HepG2 (cell line): Measurements from ENCODE around the gene FOXD2. TPM values are rescaled to one million over a fixed set of nuclear protein-coding genes. Genes with fewer than 3 reads are reported as not detected.

Experiments used
- ARNT2 ChIP-seq: sonication (generic); formaldehyde crosslinking; IDR thresholded peaks from 2 replicates; pipeline ENCODE4 v1.8.0; 2022; ENCODE audit warnings: mild to moderate bottlenecking, low read depth, missing genetic modification reagents, moderate library complexity
- ATF7-NPFF ChIP-seq: sonication (generic); formaldehyde crosslinking; IDR thresholded peaks from 2 replicates; pipeline ENCODE4 v1.8.1; 2023; ENCODE audit warnings: mild to moderate bottlenecking, low read depth, missing genetic modification reagents, moderate library complexity
- FOXA3 ChIP-seq: IDR thresholded peaks from 2 replicates; pipeline ENCODE4 v1.6.1; 2016; ENCODE audit warnings: missing genetic modification reagents, missing compliant biosample characterization
- GFI1 ChIP-seq: sonication (generic); formaldehyde crosslinking; IDR thresholded peaks from 2 replicates; pipeline ENCODE4 v1.5.0; 2020; ENCODE audit warnings: missing genetic modification reagents, mild to moderate bottlenecking, borderline replicate concordance
- GPN1 ChIP-seq: sonication (generic); formaldehyde crosslinking; IDR thresholded peaks from 2 replicates; pipeline ENCODE4 v1.5.1; 2020; ENCODE audit warnings: missing genetic modification reagents, borderline replicate concordance
- ISL2 ChIP-seq: sonication (generic); formaldehyde crosslinking; IDR thresholded peaks from 2 replicates; pipeline ENCODE4 v1.5.0; 2020; ENCODE audit warnings: missing genetic modification reagents
- NKX3-1 ChIP-seq: sonication (generic); formaldehyde crosslinking; IDR thresholded peaks from 2 replicates; pipeline ENCODE4 v1.5.0; 2020; ENCODE audit warnings: missing genetic modification reagents
- POLR2AphosphoS5 ChIP-seq: IDR thresholded peaks from 2 replicates; pipeline ENCODE4 v1.6.1; 2012; ENCODE audit warnings: low read depth, low read length
- SALL2 ChIP-seq: sonication (generic); formaldehyde crosslinking; IDR thresholded peaks from 2 replicates; pipeline ENCODE4 v1.8.1; 2023; ENCODE audit warnings: mild to moderate bottlenecking, missing genetic modification reagents, inconsistent platforms
- TBX3 ChIP-seq: fragments of 450-650 bp; IDR thresholded peaks from 2 replicates; pipeline ENCODE4 v1.6.1; 2017; ENCODE audit warnings: antibody characterized with exemption, mild to moderate bottlenecking, inconsistent platforms, borderline replicate concordance
- ZKSCAN8 ChIP-seq: IDR thresholded peaks from 2 replicates; pipeline ENCODE4 v1.6.1; 2016; ENCODE audit warnings: borderline replicate concordance, missing genetic modification reagents, missing compliant biosample characterization
- ZNF224 ChIP-seq: sonication (generic); formaldehyde crosslinking; IDR thresholded peaks from 2 replicates; pipeline ENCODE4 v1.5.0; 2020; ENCODE audit warnings: mild to moderate bottlenecking, missing genetic modification reagents
- ZNF44 ChIP-seq: sonication (generic); formaldehyde crosslinking; IDR thresholded peaks from 2 replicates; pipeline ENCODE4 v1.5.1; 2020; ENCODE audit warnings: mild to moderate bottlenecking, missing genetic modification reagents
- ZNF562 ChIP-seq: sonication (generic); formaldehyde crosslinking; IDR thresholded peaks from 2 replicates; pipeline ENCODE4 v1.8.0; 2022; ENCODE audit warnings: missing genetic modification reagents, borderline replicate concordance
- ZNF607 ChIP-seq: sonication (generic); formaldehyde crosslinking; IDR thresholded peaks from 2 replicates; pipeline ENCODE4 v1.5.1; 2020; ENCODE audit warnings: missing genetic modification reagents, mild to moderate bottlenecking, borderline replicate concordance
- ZNF75D ChIP-seq: sonication (generic); formaldehyde crosslinking; IDR thresholded peaks from 2 replicates; pipeline ENCODE4 v1.8.1; 2023; ENCODE audit warnings: missing genetic modification reagents, mild to moderate bottlenecking, borderline replicate concordance
- ZSCAN30 ChIP-seq: sonication (generic); formaldehyde crosslinking; IDR thresholded peaks from 2 replicates; pipeline ENCODE4 v1.5.0; 2020; ENCODE audit warnings: mild to moderate bottlenecking, missing genetic modification reagents
- polyA plus RNA-seq, 8 experiments: library from polyadenylated mRNA; depleted of rRNA in 3 of 8; stranded (reverse) in 7 of 8; unstranded in 1 of 8; fragments of >200 nt; fragmentation: Illumina TruSeq in 4 of 8; extraction: Trizol in 4 of 8; gene quantifications; 2 replicates each; pipeline versions ENCODE4 v1.2.1 to v1.2.3, GENCODE V29; 2011 to 2016; ENCODE audit warnings: low read depth in 4 of 8, missing spikeins in 1 of 8, mixed read lengths in 1 of 8; ENCODE audit not compliant: insufficient read depth in 1 of 8
- total RNA-seq, 5 experiments: library from RNA; depleted of rRNA; stranded (reverse); fragments of >200 nt; fragmentation: Illumina TruSeq; extraction: Trizol; gene quantifications; 2 replicates each; pipeline ENCODE4 v1.2.3, GENCODE V29; 2016; ENCODE audit warnings: low read depth in 1 of 5
- TF ChIP-seq, protein P1 (sequence below): IDR thresholded peaks from 2 replicates; pipeline ENCODE4 v1.6.1; 2016; ENCODE audit warnings: missing compliant biosample characterization, missing genetic modification reagents, borderline replicate concordance
- TF ChIP-seq, protein P2 (sequence below): fragments of 450-650 bp; IDR thresholded peaks from 2 replicates; pipeline ENCODE4 v1.6.1; 2017; ENCODE audit warnings: mild to moderate bottlenecking
- TF ChIP-seq, protein P3 (sequence below): IDR thresholded peaks from 2 replicates; pipeline ENCODE4 v1.6.1; 2016; ENCODE audit warnings: low read depth, borderline replicate concordance
- TF ChIP-seq, protein P4 (sequence below): sonication (generic); formaldehyde crosslinking; IDR thresholded peaks from 2 replicates; pipeline ENCODE4 v1.8.0; 2022; ENCODE audit warnings: mild to moderate bottlenecking, missing genetic modification reagents, moderate library complexity
- TF ChIP-seq, protein P5 (sequence below): sonication (generic); formaldehyde crosslinking; IDR thresholded peaks from 2 replicates; pipeline ENCODE4 v1.5.0; 2020; ENCODE audit warnings: missing genetic modification reagents
- TF ChIP-seq, protein P6 (sequence below): sonication (generic); formaldehyde crosslinking; IDR thresholded peaks from 2 replicates; pipeline ENCODE4 v1.5.0; 2020; ENCODE audit warnings: mild to moderate bottlenecking, missing genetic modification reagents

Gene FOXD2
- total and polyA plus RNA-seq, 2 of the 13 experiments (the other 11 are each of a cell fraction or from before 2014, with no cell fraction given): 0.01 to 0.09 TPM

DNA sequence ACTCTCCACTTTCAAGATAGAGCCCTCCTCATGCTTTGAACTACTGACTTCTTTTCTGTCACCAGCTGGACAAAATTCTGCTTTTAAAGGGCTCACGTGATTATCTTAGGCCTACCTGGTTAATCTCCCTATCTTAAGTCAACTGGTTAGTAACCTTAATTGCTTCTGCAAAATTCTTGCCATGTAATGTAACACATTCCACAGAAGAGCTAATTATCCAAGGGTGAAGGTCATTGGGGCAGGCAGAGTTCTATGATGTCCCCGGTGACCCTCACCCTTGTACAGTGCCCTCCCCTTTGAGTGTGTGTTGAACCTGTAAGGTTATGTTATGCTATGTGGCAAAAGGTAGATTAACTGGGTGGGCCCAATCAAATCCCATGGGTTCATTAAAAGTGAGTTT lies 47.0 kb upstream of the FOXD2 start (continued):
- TF ChIP-seq, protein P1, sequence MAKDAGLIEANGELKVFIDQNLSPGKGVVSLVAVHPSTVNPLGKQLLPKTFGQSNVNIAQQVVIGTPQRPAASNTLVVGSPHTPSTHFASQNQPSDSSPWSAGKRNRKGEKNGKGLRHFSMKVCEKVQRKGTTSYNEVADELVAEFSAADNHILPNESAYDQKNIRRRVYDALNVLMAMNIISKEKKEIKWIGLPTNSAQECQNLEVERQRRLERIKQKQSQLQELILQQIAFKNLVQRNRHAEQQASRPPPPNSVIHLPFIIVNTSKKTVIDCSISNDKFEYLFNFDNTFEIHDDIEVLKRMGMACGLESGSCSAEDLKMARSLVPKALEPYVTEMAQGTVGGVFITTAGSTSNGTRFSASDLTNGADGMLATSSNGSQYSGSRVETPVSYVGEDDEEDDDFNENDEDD: no peak
- TF ChIP-seq ISL2 (CRISPR knock-in tag): peak; percentile 85; the same call in 1 of the 2 replicates
- TF ChIP-seq ATF7-NPFF (CRISPR knock-in tag): 0 out of 2 replicates have a peak, but pooled peaks have one; percentile 30
- TF ChIP-seq, protein P2, sequence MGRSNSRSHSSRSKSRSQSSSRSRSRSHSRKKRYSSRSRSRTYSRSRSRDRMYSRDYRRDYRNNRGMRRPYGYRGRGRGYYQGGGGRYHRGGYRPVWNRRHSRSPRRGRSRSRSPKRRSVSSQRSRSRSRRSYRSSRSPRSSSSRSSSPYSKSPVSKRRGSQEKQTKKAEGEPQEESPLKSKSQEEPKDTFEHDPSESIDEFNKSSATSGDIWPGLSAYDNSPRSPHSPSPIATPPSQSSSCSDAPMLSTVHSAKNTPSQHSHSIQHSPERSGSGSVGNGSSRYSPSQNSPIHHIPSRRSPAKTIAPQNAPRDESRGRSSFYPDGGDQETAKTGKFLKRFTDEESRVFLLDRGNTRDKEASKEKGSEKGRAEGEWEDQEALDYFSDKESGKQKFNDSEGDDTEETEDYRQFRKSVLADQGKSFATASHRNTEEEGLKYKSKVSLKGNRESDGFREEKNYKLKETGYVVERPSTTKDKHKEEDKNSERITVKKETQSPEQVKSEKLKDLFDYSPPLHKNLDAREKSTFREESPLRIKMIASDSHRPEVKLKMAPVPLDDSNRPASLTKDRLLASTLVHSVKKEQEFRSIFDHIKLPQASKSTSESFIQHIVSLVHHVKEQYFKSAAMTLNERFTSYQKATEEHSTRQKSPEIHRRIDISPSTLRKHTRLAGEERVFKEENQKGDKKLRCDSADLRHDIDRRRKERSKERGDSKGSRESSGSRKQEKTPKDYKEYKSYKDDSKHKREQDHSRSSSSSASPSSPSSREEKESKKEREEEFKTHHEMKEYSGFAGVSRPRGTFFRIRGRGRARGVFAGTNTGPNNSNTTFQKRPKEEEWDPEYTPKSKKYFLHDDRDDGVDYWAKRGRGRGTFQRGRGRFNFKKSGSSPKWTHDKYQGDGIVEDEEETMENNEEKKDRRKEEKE: no peak
- TF ChIP-seq GFI1 (CRISPR knock-in tag): no peak
- TF ChIP-seq, protein P3, sequence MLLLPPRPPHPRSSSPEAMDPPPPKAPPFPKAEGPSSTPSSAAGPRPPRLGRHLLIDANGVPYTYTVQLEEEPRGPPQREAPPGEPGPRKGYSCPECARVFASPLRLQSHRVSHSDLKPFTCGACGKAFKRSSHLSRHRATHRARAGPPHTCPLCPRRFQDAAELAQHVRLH: no peak
- TF ChIP-seq, protein P4, sequence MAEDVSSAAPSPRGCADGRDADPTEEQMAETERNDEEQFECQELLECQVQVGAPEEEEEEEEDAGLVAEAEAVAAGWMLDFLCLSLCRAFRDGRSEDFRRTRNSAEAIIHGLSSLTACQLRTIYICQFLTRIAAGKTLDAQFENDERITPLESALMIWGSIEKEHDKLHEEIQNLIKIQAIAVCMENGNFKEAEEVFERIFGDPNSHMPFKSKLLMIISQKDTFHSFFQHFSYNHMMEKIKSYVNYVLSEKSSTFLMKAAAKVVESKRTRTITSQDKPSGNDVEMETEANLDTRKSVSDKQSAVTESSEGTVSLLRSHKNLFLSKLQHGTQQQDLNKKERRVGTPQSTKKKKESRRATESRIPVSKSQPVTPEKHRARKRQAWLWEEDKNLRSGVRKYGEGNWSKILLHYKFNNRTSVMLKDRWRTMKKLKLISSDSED: no peak
- TF ChIP-seq SALL2 (CRISPR knock-in tag): no peak
- no peak for TF ChIP-seq FOXA3 (CRISPR knock-in tag)
- no peak for TF ChIP-seq ZSCAN30 (CRISPR knock-in tag)
- no peak for TF ChIP-seq ARNT2 (CRISPR knock-in tag)
- TF ChIP-seq, protein P5, sequence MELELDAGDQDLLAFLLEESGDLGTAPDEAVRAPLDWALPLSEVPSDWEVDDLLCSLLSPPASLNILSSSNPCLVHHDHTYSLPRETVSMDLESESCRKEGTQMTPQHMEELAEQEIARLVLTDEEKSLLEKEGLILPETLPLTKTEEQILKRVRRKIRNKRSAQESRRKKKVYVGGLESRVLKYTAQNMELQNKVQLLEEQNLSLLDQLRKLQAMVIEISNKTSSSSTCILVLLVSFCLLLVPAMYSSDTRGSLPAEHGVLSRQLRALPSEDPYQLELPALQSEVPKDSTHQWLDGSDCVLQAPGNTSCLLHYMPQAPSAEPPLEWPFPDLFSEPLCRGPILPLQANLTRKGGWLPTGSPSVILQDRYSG: no peak
- TF ChIP-seq, protein P6, sequence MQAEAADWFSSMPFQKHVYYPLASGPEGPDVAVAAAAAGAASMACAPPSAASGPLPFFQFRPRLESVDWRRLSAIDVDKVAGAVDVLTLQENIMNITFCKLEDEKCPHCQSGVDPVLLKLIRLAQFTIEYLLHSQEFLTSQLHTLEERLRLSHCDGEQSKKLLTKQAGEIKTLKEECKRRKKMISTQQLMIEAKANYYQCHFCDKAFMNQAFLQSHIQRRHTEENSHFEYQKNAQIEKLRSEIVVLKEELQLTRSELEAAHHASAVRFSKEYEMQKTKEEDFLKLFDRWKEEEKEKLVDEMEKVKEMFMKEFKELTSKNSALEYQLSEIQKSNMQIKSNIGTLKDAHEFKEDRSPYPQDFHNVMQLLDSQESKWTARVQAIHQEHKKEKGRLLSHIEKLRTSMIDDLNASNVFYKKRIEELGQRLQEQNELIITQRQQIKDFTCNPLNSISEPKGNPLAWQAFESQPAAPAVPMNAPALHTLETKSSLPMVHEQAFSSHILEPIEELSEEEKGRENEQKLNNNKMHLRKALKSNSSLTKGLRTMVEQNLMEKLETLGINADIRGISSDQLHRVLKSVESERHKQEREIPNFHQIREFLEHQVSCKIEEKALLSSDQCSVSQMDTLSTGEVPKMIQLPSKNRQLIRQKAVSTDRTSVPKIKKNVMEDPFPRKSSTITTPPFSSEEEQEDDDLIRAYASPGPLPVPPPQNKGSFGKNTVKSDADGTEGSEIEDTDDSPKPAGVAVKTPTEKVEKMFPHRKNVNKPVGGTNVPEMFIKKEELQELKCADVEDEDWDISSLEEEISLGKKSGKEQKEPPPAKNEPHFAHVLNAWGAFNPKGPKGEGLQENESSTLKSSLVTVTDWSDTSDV: no peak
- no peak for TF ChIP-seq ZNF224 (CRISPR knock-in tag)
- TF ChIP-seq NKX3-1: no peak
- TF ChIP-seq ZNF607: no peak
- no peak for TF ChIP-seq ZNF75D (CRISPR knock-in tag)
- TF ChIP-seq ZNF44 (CRISPR knock-in tag): no peak
- TF ChIP-seq POLR2AphosphoS5: no peak
- no peak for TF ChIP-seq GPN1 (CRISPR knock-in tag)
- TF ChIP-seq TBX3: peak; percentile 86
- TF ChIP-seq ZNF562 (CRISPR knock-in tag): no peak
- TF ChIP-seq ZKSCAN8: no peak
